Measurements from ENCODE around the gene ME3. TPM values are rescaled to one million over a fixed set of nuclear protein-coding genes. Genes with fewer than 3 reads are reported as not detected.

ME3 gene
- total RNA-seq, 3 donors from 2014 or later = 5.3 to 10.3 (median 8.3) TPM

DNA sequence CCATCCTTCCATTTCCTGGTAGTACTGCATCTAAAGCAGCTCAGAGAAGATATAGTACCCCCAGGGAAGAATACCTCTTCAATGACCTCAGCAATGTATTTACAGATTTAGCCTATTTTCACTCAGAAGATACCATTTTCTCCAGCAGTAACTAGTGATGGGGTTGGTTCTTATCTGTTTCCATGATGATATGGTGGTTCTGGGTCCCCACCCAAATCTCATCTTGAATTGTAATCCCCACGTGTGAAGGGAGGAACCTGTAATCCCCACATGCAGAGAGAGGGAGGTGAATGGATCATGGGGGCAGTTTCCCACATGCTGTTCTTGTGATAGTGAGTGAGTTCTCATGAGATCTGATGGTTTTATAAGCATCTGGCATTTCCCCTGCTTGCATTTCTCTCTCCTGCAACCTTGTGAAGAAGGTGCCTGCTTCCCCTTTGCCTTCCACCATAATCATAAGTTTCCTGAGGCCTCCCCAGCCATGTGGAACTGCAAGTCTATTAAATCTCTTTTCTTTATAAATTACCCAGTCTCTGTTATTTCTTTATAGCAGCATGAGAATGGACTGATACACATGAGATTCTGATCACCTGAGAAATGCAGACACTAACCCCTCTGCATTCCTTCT is 158.6 kb downstream of the ME3 start:
- DNase-seq = no peak
- no peak for ATAC-seq
- H3K4me1 Mint-ChIP-seq (ENCODE audit: low read depth) = peaks cover 1% of the 10 kb centered on the region
- no peaks in the 10 kb centered on the region for H3K36me3 Mint-ChIP-seq (ENCODE audit: insufficient read depth)
- no peaks in the 10 kb centered on the region for H3K9me3 Mint-ChIP-seq
- H3K27me3 Mint-ChIP-seq (ENCODE audit: low read depth) = no peaks in the 10 kb centered on the region
- H3K4me3 Mint-ChIP-seq = no peak overlapping the region

DNA sequence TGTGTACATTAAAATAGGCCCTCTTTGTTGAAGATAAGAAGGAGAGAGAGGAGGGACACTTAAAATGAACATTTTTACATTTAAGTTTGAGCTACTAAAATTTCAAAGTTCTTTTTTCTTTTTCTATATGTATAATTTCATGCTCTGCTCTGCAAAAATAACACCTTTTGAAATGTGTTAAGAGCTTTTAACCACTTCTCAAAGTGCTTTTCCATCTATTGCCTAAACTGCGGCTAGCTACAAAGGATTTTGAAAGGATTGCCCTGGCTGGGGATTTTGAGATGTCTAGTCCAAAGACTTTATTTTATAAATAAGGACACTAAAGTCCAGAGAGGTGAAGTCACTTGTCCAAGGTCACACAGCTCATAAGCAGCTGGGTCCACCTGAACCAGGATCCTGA is 159.3 kb downstream of the ME3 start:
- no peak overlapping the region for H3K4me3 Mint-ChIP-seq
- DNase-seq (no peak), ATAC-seq (no peak)
- no peaks in the 10 kb centered on the region for H3K27me3 Mint-ChIP-seq (ENCODE audit: low read depth)
- H3K9me3 Mint-ChIP-seq = no peaks in the 10 kb centered on the region
- no peaks in the 10 kb centered on the region for H3K36me3 Mint-ChIP-seq (ENCODE audit: insufficient read depth)
- peaks cover 1% of the 10 kb centered on the region for H3K4me1 Mint-ChIP-seq (ENCODE audit: low read depth)

DNA sequence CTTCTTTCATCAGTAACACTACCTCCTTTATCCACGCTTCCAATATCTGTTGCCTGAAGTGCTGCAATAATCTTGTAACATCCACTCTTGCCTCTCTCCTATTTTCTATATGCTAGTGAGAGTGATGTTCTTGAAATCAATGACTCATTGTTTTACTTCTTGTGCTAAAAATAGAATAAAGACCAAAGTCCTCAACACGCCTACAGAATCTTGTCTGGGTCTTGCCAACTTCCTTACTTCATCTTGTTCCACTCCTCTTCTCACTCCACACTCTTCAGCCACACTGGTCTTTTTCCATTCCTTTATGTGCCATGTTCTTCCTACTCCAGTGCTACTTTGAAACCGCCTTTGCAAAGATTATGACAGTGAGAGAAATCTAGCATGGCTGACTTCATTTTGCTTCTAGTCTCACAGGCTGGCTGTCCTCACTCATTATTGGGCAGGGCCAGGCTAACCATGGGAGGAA is 161.3 kb downstream of the ME3 start:
- H3K4me1 Mint-ChIP-seq (ENCODE audit: low read depth) = peaks cover 1% of the 10 kb centered on the region
- no peak for DNase-seq
- no peaks in the 10 kb centered on the region for H3K27me3 Mint-ChIP-seq (ENCODE audit: low read depth)
- H3K36me3 Mint-ChIP-seq (ENCODE audit: insufficient read depth) = no peaks in the 10 kb centered on the region
- H3K9me3 Mint-ChIP-seq = no peaks in the 10 kb centered on the region
- ATAC-seq = peak; percentile 68 to 79
- H3K4me3 Mint-ChIP-seq = no peak overlapping the region

DNA sequence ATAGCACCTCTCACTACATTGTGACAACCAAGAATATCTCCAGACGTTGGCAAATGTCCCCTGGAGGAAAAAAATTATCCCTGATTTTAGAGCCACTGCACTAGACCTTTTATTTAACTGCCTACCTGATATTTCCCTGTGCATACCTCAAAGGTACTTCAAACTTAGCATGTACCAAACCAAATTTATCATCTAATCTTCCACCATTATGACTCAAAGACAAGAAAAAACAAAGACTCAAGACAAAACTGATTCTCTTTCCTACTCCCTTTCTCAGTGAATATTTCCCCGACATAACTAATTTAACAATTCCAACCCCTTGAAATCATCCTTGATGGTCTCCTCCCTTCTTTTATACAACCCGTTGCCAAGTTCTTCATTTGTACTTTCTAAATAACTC is 161.7 kb downstream of the ME3 start:
- Mint-ChIP-seq H3K27me3 (ENCODE audit: low read depth) (no peaks in the 10 kb centered on the region), H3K9me3 (no peaks in the 10 kb centered on the region), H3K36me3 (ENCODE audit: insufficient read depth) (no peaks in the 10 kb centered on the region), H3K4me1 (ENCODE audit: low read depth) (peaks cover 1% of the 10 kb centered on the region), H3K4me3 (no peak overlapping the region)
- DNase-seq (no peak), ATAC-seq (peak; percentile 36 to 57)

DNA sequence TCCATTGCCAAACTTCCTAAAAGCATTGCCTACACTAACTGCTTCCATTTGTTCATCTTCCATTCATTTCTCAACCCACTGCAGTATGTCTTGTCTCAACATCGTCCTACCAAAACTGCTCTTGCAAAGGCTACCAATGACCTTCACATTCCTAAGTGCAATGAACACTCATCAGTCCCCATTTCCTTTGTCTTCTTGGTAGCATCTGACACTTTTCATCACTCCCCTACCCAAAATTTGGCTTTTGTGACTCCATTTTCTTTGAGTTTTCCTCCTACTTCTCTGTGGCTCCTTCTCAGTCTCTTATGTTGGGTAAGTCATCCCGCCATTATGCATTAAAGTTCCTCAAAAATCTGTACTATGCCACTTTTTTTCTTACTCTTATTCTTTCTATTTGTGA is 162.3 kb downstream of the ME3 start:
- Mint-ChIP-seq H3K27me3 (ENCODE audit: low read depth) (no peaks in the 10 kb centered on the region), H3K36me3 (ENCODE audit: insufficient read depth) (no peaks in the 10 kb centered on the region), H3K4me3 (no peak overlapping the region), H3K4me1 (ENCODE audit: low read depth) (peaks cover 1% of the 10 kb centered on the region), H3K9me3 (no peaks in the 10 kb centered on the region)
- no peak for DNase-seq
- no peak for ATAC-seq

DNA sequence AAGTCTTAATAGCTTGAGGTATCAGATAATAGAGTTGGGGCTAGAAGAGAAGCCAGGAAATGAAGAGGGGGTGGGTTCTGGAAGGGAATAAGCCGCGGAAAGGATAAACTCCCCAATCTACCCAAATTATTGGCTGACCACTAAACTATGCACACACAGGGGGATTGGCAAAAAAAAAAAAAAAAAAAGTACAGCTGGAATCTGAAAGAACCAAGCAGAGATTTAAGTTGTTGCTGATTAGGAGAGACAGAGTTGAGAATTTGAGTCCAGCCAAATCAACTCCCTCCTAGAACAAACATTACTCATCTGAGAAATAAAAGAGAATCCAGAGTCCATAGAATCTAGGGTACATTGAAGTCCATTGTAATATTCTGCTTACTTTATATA is 162.8 kb downstream of the ME3 start:
- Mint-ChIP-seq H3K27me3 (ENCODE audit: low read depth) (no peaks in the 10 kb centered on the region), H3K9me3 (no peaks in the 10 kb centered on the region), H3K4me3 (no peak overlapping the region), H3K36me3 (ENCODE audit: insufficient read depth) (no peaks in the 10 kb centered on the region), H3K4me1 (ENCODE audit: low read depth) (peaks cover 1% of the 10 kb centered on the region)
- no peak for DNase-seq
- no peak for ATAC-seq

DNA sequence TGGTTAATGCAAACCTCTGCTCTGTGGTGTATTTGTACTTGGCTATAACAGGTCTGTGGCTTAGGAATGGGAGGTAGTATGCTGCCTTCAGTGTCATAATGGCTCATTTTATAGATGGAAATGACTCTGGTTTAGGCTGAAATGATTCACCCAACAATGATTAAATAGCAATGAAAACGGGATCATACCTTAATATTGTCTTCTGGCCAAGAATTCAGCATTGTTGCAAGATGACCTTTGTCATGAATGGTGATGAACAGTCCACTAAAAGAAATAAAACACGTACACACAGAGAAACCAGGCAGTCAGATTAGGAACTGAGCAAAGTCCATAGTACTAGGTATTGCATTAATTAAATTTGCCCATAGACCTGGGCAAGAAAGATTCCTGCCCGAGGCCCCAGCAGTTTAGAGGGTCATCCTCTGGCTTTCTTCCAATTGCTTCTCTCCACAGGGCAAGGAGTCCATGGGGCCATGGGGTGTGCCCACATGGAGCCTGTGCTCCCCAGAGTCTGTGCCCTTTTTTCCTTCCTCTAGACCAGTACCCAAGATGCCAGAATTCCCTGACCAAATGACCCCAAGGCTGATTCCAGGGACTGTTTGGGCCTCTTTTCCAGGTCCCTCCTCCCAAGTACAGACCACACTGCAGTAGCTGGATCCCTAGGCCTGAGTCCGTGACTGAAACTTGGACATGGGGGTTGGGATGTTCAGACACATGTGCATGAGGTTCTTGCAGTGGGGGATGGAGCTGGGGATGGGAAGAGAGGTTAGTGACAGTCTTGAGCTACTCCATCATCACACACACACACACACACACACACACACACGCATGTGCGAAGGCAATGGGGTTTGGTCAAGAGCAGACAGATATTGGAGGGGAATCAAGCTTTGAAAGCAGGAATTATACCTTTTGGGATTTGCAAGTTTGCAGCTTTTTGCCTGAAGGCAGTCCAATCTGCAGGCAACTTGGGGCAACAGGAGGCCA is 163.5 kb downstream of the ME3 start:
- no peak for ATAC-seq
- Mint-ChIP-seq H3K36me3 (ENCODE audit: insufficient read depth) (no peaks in the 10 kb centered on the region), H3K4me3 (no peak overlapping the region), H3K9me3 (no peaks in the 10 kb centered on the region), H3K4me1 (ENCODE audit: low read depth) (peaks cover under 1% of the 10 kb centered on the region), H3K27me3 (ENCODE audit: low read depth) (no peaks in the 10 kb centered on the region)
- DNase-seq = no peak

DNA sequence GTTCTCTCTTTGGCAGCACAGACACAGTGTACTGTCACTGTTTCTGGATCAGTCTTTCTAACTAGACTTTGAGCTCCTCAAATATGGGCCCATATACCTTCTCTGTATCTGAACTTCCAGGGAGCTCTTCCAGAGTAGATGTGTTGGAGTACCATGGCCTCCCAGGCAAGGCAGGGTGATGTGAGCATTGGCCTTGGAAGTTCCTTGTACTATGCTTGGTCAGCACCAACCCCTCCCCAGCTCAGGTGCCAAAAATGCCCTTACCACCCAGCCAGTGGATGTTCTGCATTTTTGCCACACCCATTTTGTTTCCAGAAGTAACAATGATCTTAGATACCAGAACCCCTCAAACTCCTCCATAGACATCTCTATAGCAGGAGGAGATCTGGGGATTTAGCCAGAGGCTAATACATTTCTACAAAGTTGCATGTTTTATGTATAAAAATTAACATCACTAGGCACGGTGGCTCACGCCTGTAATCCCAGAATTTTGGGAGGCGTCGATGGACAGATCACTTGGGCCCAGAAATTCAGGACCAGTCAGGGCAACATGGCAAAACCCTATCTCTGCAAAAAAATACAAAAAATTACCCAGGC is 165.1 kb downstream of the ME3 start:
- ATAC-seq (no peak), DNase-seq (no peak)
- Mint-ChIP-seq H3K4me3 (no peak overlapping the region), H3K27me3 (ENCODE audit: low read depth) (no peaks in the 10 kb centered on the region), H3K9me3 (no peaks in the 10 kb centered on the region), H3K4me1 (ENCODE audit: low read depth) (peaks cover 2% of the 10 kb centered on the region), H3K36me3 (ENCODE audit: insufficient read depth) (no peaks in the 10 kb centered on the region)

DNA sequence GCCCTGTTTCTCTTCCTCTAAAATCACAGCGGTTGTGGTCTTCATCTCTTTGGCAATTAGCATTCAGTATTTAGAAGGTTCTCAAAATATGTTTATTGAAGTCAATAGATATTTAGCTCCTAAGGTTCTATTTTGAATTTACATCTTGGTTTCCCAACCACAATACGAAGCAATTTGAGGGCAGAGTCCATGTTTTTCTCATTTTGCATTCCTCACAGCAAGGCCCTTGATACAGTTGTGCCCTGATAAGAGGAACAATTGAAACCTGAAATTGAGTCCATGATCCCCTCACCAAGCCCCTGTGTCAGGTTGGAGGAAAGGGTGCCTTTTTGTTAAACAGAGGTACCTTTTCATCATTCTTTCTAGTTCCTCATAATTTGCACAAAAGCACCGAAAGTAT is 166.2 kb downstream of the ME3 start:
- H3K27me3 Mint-ChIP-seq (ENCODE audit: low read depth) = no peaks in the 10 kb centered on the region
- ATAC-seq = no peak
- H3K4me1 Mint-ChIP-seq (ENCODE audit: low read depth) = peaks cover 2% of the 10 kb centered on the region
- no peaks in the 10 kb centered on the region for H3K36me3 Mint-ChIP-seq (ENCODE audit: insufficient read depth)
- no peak for DNase-seq
- no peak overlapping the region for H3K4me3 Mint-ChIP-seq
- H3K9me3 Mint-ChIP-seq = no peaks in the 10 kb centered on the region

DNA sequence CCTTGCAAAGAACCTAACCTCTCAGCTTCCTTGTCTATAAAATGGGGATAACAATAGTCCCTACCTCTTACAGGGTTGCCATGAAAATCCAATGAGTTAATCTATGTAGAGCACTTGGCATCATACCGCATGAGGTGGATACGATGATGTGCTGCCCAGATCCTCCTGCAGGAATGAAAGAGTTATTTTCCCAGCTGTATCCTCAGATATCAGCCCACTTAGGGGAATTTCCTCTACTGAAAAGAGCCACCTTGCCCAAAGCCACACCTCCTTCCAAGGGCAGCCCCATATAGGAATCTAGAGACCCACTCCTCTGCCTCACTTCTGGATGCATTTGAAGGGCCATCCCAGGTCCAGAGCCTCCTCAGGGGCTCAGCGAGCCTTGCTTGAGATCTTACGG is 169.3 kb downstream of the ME3 start:
- Mint-ChIP-seq H3K9me3 (no peaks in the 10 kb centered on the region), H3K4me1 (ENCODE audit: low read depth) (peaks cover 2% of the 10 kb centered on the region), H3K36me3 (ENCODE audit: insufficient read depth) (no peaks in the 10 kb centered on the region), H3K4me3 (no peak overlapping the region), H3K27me3 (ENCODE audit: low read depth) (peaks cover 2% of the 10 kb centered on the region)
- no peak for DNase-seq
- no peak for ATAC-seq

DNA sequence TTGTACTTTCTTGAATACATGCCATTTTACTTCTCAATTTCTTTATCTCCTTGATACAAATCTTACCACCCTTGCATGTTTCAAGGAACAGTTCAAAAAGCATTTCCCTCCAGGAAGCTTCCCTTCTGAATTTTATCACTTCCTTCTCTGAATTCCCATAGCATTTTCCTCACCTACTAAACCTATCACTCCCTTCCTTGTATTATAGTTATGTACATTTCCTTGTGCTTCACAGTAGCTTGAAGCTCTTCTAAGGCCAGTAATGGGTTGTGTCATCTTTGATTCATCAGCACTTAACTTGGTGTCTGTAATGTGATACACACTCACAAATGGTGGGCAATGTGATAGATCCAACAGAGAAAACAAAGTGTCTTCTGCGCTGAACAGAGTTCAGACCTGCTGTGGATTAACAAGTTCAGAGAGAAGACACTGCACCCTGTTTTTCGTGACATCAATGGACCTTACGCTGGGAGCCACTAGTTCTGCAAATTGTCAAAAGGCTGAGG is 170.2 kb downstream of the ME3 start:
- Mint-ChIP-seq H3K27me3 (ENCODE audit: low read depth) (peaks cover 2% of the 10 kb centered on the region), H3K4me3 (no peak overlapping the region), H3K9me3 (no peaks in the 10 kb centered on the region), H3K36me3 (ENCODE audit: insufficient read depth) (no peaks in the 10 kb centered on the region), H3K4me1 (ENCODE audit: low read depth) (peaks cover 2% of the 10 kb centered on the region)
- ATAC-seq (no peak), DNase-seq (no peak)

DNA sequence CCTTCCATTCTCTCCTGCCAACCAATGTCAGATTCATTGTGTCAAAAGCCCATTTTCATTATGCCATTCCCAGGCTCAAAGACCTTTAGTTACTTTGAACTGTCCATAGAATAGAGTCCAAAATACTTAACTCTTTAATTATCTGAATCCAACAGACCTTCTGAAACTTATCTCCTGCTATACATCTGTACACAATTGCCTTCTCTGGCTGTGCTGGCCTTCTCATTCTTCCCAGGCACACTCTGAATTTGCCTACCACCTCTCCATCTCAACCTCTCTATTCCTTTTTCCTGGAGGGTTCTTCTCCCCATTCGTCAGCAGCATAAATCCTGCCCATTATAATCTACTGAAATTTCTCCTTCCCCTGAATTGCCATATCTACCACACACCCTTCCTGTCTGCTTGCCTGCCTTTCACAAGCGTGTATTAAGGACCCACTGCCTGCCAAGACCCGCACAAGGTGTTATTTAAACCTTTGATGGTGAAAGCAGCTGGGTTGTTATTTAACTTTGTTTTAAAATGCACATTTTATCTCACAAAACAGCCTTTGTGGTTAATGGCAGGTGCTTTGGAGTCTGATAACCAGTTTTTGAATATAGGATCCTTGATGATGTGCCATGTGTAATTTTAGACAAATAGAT is 171.8 kb downstream of the ME3 start:
- ATAC-seq (no peak), DNase-seq (no peak)
- Mint-ChIP-seq H3K36me3 (ENCODE audit: insufficient read depth) (no peaks in the 10 kb centered on the region), H3K9me3 (no peaks in the 10 kb centered on the region), H3K4me3 (no peak overlapping the region), H3K4me1 (ENCODE audit: low read depth) (peaks cover 2% of the 10 kb centered on the region), H3K27me3 (ENCODE audit: low read depth) (peaks cover 2% of the 10 kb centered on the region)

DNA sequence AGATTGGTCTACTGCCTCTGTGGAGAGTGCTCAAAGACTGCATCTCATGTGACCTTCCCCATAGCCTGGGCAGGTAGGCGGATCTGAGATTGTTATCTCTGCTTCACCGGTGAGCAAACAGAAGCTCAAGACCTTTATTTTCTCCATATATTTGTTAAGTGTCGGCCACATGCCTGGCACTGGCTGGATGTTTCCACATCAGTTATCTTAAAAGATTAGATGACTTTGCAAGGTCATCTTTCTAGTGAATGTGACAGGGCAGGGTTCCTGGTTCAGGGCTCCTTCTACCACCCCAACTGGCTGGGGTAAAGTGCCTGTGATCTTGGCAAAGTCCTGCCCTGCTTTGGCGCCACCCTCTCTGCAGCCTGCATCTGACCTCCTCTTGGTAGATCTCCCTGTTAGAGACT is 172.7 kb downstream of the ME3 start:
- H3K4me3 Mint-ChIP-seq = no peak overlapping the region
- peaks cover 2% of the 10 kb centered on the region for H3K27me3 Mint-ChIP-seq (ENCODE audit: low read depth)
- no peaks in the 10 kb centered on the region for H3K9me3 Mint-ChIP-seq
- DNase-seq = no peak
- no peaks in the 10 kb centered on the region for H3K36me3 Mint-ChIP-seq (ENCODE audit: insufficient read depth)
- no peak for ATAC-seq
- H3K4me1 Mint-ChIP-seq (ENCODE audit: low read depth) = peaks cover 2% of the 10 kb centered on the region

DNA sequence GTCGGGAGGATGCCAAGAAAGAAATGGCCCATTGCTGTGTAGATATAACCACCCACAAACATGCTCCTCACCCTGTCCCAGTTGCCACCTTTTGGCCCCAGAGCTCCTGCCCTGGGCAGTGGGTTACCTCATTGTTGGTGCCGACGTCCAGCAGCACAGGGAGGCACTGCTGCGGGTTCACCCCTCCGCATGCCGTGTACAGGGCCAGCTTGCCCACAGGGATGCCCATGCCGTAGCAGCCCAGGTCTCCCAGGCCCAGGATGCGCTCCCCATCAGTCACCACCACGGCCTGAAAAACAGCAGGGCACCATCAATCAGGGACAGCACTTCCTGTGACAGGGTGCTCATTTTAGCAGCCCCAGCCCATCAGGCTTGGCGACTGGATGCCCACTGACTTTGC is 174.6 kb downstream of the ME3 start:
- Mint-ChIP-seq H3K36me3 (ENCODE audit: insufficient read depth) (no peaks in the 10 kb centered on the region), H3K9me3 (no peaks in the 10 kb centered on the region), H3K27me3 (ENCODE audit: low read depth) (peaks cover 2% of the 10 kb centered on the region), H3K4me3 (no peak overlapping the region), H3K4me1 (ENCODE audit: low read depth) (no peaks in the 10 kb centered on the region)
- DNase-seq = no peak
- ATAC-seq = peak in 1 of 2 donors; percentile 7
